Pancreas (tissue), 10 donors: ENCODE results near the gene EIF2S1. TPM values are rescaled to one million over a fixed set of nuclear protein-coding genes. Genes with fewer than 3 reads are reported as not detected.
A peak's percentile ranks its signal among the peaks of the same experiment; 100 is the strongest.
"Not testable (repeated sequence)": the region's sequence is repeated elsewhere in the genome, so short reads cannot be mapped to it uniquely, and the experiment has no call there.

ENCODE experiments used
- ATAC-seq, 4 donors: fragments of 200-7000 bp; cut with Tn5 transposase; one replicate each; pipeline versions ENCODE4 v1.8.0 to v1.9.1; 2020; ENCODE audit warnings: mild to moderate bottlenecking in 4 of 4, moderate library complexity in 4 of 4
- DNase-seq, 6 donors: peaks; one replicate each; pipeline ENCODE4 v3.0.0-alpha.2; 2020
- FAIRE-seq: peaks from 2 replicates; lab custom pipeline; 2012; peaks lifted over from hg19 to GRCh38; lab: Jason Lieb, UNC
- H3K27ac ChIP-seq, 4 donors: fragments of 200-600 bp; sonication (generic); 1 replicate in 3 of 4; 2 replicates in 1 of 4; pipeline versions ENCODE4 v1.5.0 to v1.8.0; 2020
- H3K27me3 ChIP-seq, 4 donors: fragments of 200-600 bp; one replicate each; pipeline ENCODE4 v1.8.0; 2021
- H3K36me3 ChIP-seq, 3 donors: fragments of 200-600 bp; sonication (generic) in 1 of 3; one replicate each; pipeline versions ENCODE4 v1.5.0 to v1.8.0; 2020 to 2021
- H3K4me1 ChIP-seq, 3 donors: fragments of 200-600 bp; one replicate each; pipeline ENCODE4 v1.8.0; 2021
- H3K4me3 ChIP-seq, 4 donors: fragments of 200-600 bp; sonication (generic) in 2 of 4; one replicate each; pipeline versions ENCODE4 v1.5.0 to v1.8.0; 2020 to 2021
- H3K9me3 ChIP-seq, 4 donors: fragments of 200-600 bp; one replicate each; pipeline ENCODE4 v1.8.0; 2021
- WGBS, 2 donors: extraction: QIAGEN DNeasy Blood & Tissue Kit; methylation state at CpG; one replicate each; pipeline ENCODE4 v1.1.7; 2013; 5-methylcytosine and 5-hydroxymethylcytosine counted together
- intact Hi-C, 3 donors: fragments of 100-400 bp; cut with DNase I; formaldehyde crosslinking; loops; one replicate each; pipeline versions ENCODE4 v1.11.1 to v1.14.2; 2022
- polyA plus RNA-seq, 2 donors: library from polyadenylated mRNA; stranded (reverse); fragments of 200-250 nt; gene quantifications; one replicate each; pipeline ENCODE4 v1.2.3, GENCODE V29; 2013
- total RNA-seq, 6 donors: library from RNA; stranded (reverse); fragmentation: NEBNext Ultra II Directional in 4 of 6; extraction: Animal tissue kit (Norgen Biotek cat#: 25700) in 4 of 6; gene quantifications; one replicate each; pipeline versions ENCODE4 v1.2.1 to v1.2.4, GENCODE V29; 2021 to 2023
- TF ChIP-seq, protein P1 (sequence below), 4 donors: fragments of 200-600 bp; sonication (generic) in 3 of 4; IDR thresholded peaks; one replicate each; pipeline versions ENCODE4 v1.5.0 to v1.8.0; 2021; ENCODE audit warnings: antibody characterized with exemption in 4 of 4
- donor health status: healthy with polysubstance abuse.
- donor health status: DM: no; HTN: no; CAD: no; lungs with moderate emphysema.
- donor health status: DM: no; HTN: no; CAD: no.
- donor health status: control.
- donor health status: control.
- donor health status: Bipolar disorder and iron deficiency.
- donor health status: DM: yes; HTN: yes; CAD: no.
- donor health status: DM: no; HTN: no; CAD: no.
- donor health status: DM: no; HTN: no; CAD: no.
- donor health status: DM: yes; HTN: yes; CAD: no.

The EIF2S1 gene
- total and polyA plus RNA-seq, 8 donors: 14.9 to 52.8 (median 33.2) TPM

DNA sequence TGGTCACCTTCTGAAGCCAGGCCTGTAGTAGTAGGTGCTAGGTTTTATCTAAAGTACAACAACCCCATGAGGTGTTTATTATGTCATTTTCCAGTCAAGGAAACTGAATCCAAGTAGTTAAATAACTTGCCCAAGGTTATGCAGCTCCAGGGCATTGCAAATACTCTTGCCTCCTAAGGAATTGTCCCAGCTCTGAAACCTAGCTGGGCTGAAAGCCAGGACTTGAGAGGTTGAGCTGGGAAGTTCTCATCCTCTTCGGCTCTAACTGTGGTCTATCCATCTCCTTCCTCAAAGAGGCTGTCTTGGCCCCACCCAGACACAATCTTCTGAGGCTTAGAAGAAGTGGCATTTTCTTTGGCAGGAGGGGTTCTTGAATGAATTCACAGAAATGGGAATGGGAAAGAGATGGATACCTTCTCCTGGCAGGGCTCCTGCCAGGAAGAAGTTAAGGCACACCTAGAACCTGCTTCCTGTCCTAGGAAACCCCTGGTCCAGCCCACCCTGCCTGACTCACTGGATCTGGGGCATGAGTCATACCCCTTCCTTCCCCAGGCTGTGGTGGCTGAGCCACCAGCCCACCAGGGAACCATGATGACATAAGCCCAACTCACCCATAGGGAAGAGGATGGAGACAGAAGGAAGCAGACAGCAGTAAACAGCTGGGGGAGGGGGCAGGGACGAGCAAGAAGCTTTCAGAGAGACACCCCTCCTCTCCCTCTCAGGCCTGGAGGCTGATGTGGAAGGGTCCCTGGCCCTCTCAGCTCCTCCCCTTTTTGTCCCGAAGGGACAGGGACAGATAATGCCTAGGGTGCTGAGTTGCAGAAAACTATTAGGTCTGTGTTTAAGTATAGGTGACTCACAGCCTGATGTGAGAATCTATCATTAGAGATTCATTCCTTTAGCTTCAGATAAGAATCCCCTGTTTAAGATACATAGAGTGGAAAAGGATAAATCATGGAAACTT lies 54.0 kb downstream of the EIF2S1 start:
- 54% methylated on average over 2 to 3 of the region's 3 CpGs for WGBS, 2 donors
- intact Hi-C loops: no loop called here
- Histone ChIP-seq H3K4me3 (no peak overlapping the region), H3K27me3 (no peaks in the 10 kb centered on the region), H3K4me1 (peaks cover 0 to 22% (median 0%) of the 10 kb centered on the region in 3 donors), H3K27ac (peak overlapping the region in 2 of 4 donors; percentile 10 to 26), H3K9me3 (no peaks in the 10 kb centered on the region), H3K36me3 (no peaks in the 10 kb centered on the region)
- DNase-seq: peak in 1 of 6 donors; percentile 32
- no peak for FAIRE-seq
- TF ChIP-seq, protein P1, sequence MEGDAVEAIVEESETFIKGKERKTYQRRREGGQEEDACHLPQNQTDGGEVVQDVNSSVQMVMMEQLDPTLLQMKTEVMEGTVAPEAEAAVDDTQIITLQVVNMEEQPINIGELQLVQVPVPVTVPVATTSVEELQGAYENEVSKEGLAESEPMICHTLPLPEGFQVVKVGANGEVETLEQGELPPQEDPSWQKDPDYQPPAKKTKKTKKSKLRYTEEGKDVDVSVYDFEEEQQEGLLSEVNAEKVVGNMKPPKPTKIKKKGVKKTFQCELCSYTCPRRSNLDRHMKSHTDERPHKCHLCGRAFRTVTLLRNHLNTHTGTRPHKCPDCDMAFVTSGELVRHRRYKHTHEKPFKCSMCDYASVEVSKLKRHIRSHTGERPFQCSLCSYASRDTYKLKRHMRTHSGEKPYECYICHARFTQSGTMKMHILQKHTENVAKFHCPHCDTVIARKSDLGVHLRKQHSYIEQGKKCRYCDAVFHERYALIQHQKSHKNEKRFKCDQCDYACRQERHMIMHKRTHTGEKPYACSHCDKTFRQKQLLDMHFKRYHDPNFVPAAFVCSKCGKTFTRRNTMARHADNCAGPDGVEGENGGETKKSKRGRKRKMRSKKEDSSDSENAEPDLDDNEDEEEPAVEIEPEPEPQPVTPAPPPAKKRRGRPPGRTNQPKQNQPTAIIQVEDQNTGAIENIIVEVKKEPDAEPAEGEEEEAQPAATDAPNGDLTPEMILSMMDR (IDR thresholded peaks at IDR 0.05): no peak
- peak in 2 of 4 donors; percentile 9 to 12 for ATAC-seq

DNA sequence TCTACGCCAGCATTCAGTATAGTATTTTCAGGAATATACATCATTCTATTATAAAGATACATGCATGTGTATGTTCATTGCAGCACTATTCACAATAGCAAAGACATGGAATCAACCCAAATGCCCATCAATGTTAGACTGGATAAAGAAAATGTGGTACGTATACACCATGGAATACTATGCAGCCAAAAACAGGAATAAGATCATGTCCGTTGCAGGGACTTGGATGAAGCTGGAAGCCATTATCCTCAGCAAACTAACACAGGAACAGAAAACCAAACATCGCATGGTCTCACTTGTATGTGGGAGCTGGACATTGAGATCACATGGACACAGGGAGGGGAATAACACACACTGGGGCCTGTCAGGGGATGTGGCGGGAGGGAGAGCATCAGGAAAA lies 55.5 kb downstream of the EIF2S1 start:
- H3K9me3 ChIP-seq, ATAC-seq, FAIRE-seq, H3K27me3 ChIP-seq, H3K4me3 ChIP-seq, H3K36me3 ChIP-seq, intact Hi-C loops, H3K27ac ChIP-seq: not testable (repeated sequence)
- peaks cover 0 to 22% (median 0%) of the 10 kb centered on the region in 3 donors for H3K4me1 ChIP-seq
- WGBS, 2 donors: 76 to 80% methylated on average over 5 of the region's 5 CpGs
- DNase-seq: peak in 1 of 6 donors; percentile 16

DNA sequence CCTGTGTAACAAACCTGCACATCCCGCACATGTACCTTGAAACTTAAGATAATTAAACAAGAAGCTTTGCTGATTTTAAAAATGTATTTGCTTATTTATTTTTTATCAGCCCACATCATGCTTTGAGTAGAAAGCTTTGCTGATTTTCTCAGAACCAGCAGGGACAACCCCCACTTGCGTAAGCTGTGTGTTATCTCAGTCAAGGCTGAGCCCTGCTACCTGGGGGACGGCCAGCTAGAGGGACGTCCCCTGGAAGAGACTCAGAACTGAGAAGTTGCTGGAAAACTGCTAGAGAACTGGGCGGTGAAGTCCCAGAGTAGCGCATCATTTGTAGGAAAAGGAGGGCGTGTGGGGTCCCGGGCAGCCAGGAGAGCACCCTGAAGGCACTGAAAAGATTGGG lies 56.0 kb downstream of the EIF2S1 start:
- DNase-seq: peak in 5 of 6 donors; percentile 52 to 76 (median 55)
- no peak for FAIRE-seq
- 22 to 23% methylated on average over 8 of the region's 8 CpGs for WGBS, 2 donors

DNA sequence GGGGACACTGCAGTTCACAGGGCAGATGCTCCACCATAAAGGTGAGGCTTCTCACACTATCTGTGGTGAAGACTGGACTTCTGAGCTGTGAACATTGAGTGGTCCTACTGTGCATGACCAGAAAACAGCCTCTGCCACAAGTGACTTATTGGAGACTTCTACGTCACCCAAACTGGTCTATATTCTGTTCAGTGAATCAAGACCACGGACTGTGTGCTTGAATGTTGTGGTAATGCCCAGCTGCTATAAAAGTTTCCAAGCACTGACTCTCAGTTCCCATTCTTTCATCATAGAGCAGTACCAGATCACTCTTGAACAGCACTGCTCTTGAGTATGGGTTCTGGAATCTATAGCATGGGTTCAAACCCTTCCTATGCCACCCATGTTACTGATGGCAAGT lies 56.7 kb downstream of the EIF2S1 start:
- no peak for FAIRE-seq
- H3K4me3 ChIP-seq: no peak overlapping the region

More for the DNA sequence above, 56.0 kb downstream of the EIF2S1 start:
- peak overlapping the region in 1 of 4 donors; percentile 17 for H3K27ac ChIP-seq
- TF ChIP-seq, protein P1 (IDR thresholded peaks at IDR 0.05): no peak
- no peaks in the 10 kb centered on the region for H3K36me3 ChIP-seq
- intact Hi-C loops: no loop called here
- peak; percentile 41 to 74 (median 66) for ATAC-seq
- H3K9me3 ChIP-seq: no peaks in the 10 kb centered on the region
- peaks cover 0 to 22% (median 0%) of the 10 kb centered on the region in 3 donors for H3K4me1 ChIP-seq
- no peaks in the 10 kb centered on the region for H3K27me3 ChIP-seq
- no peak overlapping the region for H3K4me3 ChIP-seq

DNA sequence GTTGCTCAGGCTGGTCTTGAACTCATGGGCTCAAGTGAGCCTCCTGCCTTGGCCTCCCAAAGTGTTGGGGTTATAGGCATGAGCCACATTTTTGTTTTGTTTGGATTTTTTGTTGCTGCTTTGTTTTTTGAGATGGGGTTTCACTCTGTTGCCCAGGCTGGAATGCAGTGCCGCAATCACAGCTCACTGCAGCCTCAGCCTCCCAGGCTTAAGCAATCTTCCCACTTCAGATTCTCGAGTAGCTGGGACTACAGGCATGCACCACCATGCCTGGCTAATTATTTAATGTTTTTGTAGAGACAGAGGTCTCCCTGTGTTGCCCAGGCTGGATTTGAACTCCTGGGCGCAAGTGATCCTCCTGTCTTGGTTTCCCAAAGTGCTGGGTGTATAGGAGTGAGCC lies 57.5 kb downstream of the EIF2S1 start:
- Histone ChIP-seq H3K27me3 (no peaks in the 10 kb centered on the region), H3K4me3 (no peak overlapping the region), H3K27ac (no peak overlapping the region), H3K36me3 (no peaks in the 10 kb centered on the region), H3K9me3 (no peaks in the 10 kb centered on the region), H3K4me1 (peaks cover 0 to 19% (median 0%) of the 10 kb centered on the region in 3 donors)
- FAIRE-seq (no peak), DNase-seq (peak in 1 of 6 donors; percentile 6), ATAC-seq (no peak)
- intact Hi-C loops: no loop called here
- WGBS, 2 donors: 88 to 89% methylated on average over 3 of the region's 3 CpGs
- TF ChIP-seq, protein P1 (IDR thresholded peaks at IDR 0.05): no peak

More for the DNA sequence above, 56.7 kb downstream of the EIF2S1 start:
- DNase-seq (no peak), ATAC-seq (no peak)
- H3K27ac ChIP-seq: no peak overlapping the region
- H3K9me3 ChIP-seq: no peaks in the 10 kb centered on the region
- WGBS, 2 donors: 95% methylated on average over 2 of the region's 2 CpGs
- no peaks in the 10 kb centered on the region for H3K36me3 ChIP-seq
- intact Hi-C loops: no loop called here
- TF ChIP-seq, protein P1 (IDR thresholded peaks at IDR 0.05): no peak
- no peaks in the 10 kb centered on the region for H3K27me3 ChIP-seq
- peaks cover 0 to 22% (median 0%) of the 10 kb centered on the region in 3 donors for H3K4me1 ChIP-seq
